HG03571 (cell line): ENCODE measurements around the gene SORCS3.

Experiments used
- ATAC-seq: cut with Tn5 transposase; IDR thresholded peaks from one replicate; pipeline ENCODE4 v1.9.1; 2021; ENCODE audit not compliant: unreplicated experiment

The SORCS3 gene

GRCh38 chr10:104641187-104641936 is at the start of gene SORCS3:
Gene SORCS3 (plus strand): TSS chr10:104641290.
- ATAC-seq: no peak

GRCh38 chr10:104591441-104591840 is 49.6 kb upstream of the SORCS3 start:
- no peak for ATAC-seq

GRCh38 chr10:104601166-104601565 is 39.9 kb upstream of the SORCS3 start:
- ATAC-seq: no peak

- no peak for ATAC-seq
These were observed 32.8 kb upstream of the SORCS3 start for GRCh38 chr10:104608091-104608828.

GRCh38 chr10:104612571-104613205 is 28.4 kb upstream of the SORCS3 start:
- no peak for ATAC-seq

- no peak for ATAC-seq
These were observed 27.7 kb upstream of the SORCS3 start for GRCh38 chr10:104613406-104613805.

GRCh38 chr10:104614245-104614831 is 26.8 kb upstream of the SORCS3 start:
- ATAC-seq: peak; percentile 82

- no peak for ATAC-seq
These were observed 26.0 kb upstream of the SORCS3 start for GRCh38 chr10:104615136-104615535.

GRCh38 chr10:104617831-104618230 is 23.3 kb upstream of the SORCS3 start:
- ATAC-seq: no peak

GRCh38 chr10:104622175-104622574 is 18.9 kb upstream of the SORCS3 start:
- no peak for ATAC-seq

GRCh38 chr10:104622598-104623209 is 18.4 kb upstream of the SORCS3 start:
- ATAC-seq: no peak

GRCh38 chr10:104630731-104631130 is 10.4 kb upstream of the SORCS3 start:
- ATAC-seq: no peak

- no peak for ATAC-seq
These were observed 9.1 kb upstream of the SORCS3 start for GRCh38 chr10:104631946-104632345.

- no peak for ATAC-seq
These were observed 2.1 kb upstream of the SORCS3 start for GRCh38 chr10:104638861-104639589.

GRCh38 chr10:104639590-104640338 is 1.3 kb upstream of the SORCS3 start:
- ATAC-seq: no peak

- no peak for ATAC-seq
These were observed 527 bp upstream of the SORCS3 start for GRCh38 chr10:104640339-104641186.

- no peak for ATAC-seq
These were observed 1.0 kb downstream of the SORCS3 start for GRCh38 chr10:104641937-104642657.

GRCh38 chr10:104642658-104643302 is 1.7 kb downstream of the SORCS3 start:
- no peak for ATAC-seq
